Immature natural killer cell (primary cell): ENCODE results near the gene RYR1. TPM values are rescaled to one million over a fixed set of nuclear protein-coding genes. Genes with fewer than 3 reads are reported as not detected.
A peak's percentile ranks its signal among the peaks of the same experiment; 100 is the strongest.
"Not testable (repeated sequence)": the region's sequence is repeated elsewhere in the genome, so short reads cannot be mapped to it uniquely, and the experiment has no call there.

Experiments
- DNase-seq, 3 donors: peaks; one replicate each; pipeline ENCODE4 v3.0.0; 2022; ENCODE audit warnings: mixed read lengths in 1 of 3
- H3K27ac Mint-ChIP-seq, 6 donors: one replicate each; pipeline ENCODE4 v1.8.0; 2020; ENCODE audit warnings: mixed read lengths in 6 of 6, mild to moderate bottlenecking in 5 of 6, inconsistent platforms in 4 of 6, moderate library complexity in 3 of 6
- H3K27me3 Mint-ChIP-seq, 3 donors: one replicate each; pipeline ENCODE4 v1.8.0; 2020 to 2021; ENCODE audit warnings: low read depth in 3 of 3, mild to moderate bottlenecking in 3 of 3, mixed read lengths in 3 of 3, moderate library complexity in 3 of 3, inconsistent platforms in 1 of 3
- H3K36me3 Mint-ChIP-seq, 3 donors: one replicate each; pipeline ENCODE4 v1.8.0; 2020; ENCODE audit warnings: mixed read lengths in 3 of 3, inconsistent platforms in 2 of 3, mild to moderate bottlenecking in 2 of 3
- H3K4me1 Mint-ChIP-seq, 2 donors: one replicate each; pipeline ENCODE4 v1.8.0; 2020; ENCODE audit warnings: inconsistent platforms in 2 of 2, mild to moderate bottlenecking in 2 of 2, mixed read lengths in 2 of 2, moderate library complexity in 1 of 2
- H3K4me3 Mint-ChIP-seq, 5 donors: one replicate each; pipeline ENCODE4 v1.8.0; 2020; ENCODE audit warnings: mild to moderate bottlenecking in 5 of 5, mixed read lengths in 5 of 5, inconsistent platforms in 3 of 5, moderate library complexity in 3 of 5
- H3K9me3 Mint-ChIP-seq, 6 donors: one replicate each; pipeline ENCODE4 v1.8.0; 2020; ENCODE audit warnings: mild to moderate bottlenecking in 6 of 6, mixed read lengths in 6 of 6, inconsistent platforms in 4 of 6, moderate library complexity in 3 of 6
- polyA plus RNA-seq, 3 donors: library from polyadenylated mRNA; unstranded; fragments of 300-500 nt; fragmentation: Illumina TruSeq; gene quantifications; one replicate each; pipeline ENCODE4 v1.2.3, GENCODE V29; 2021

The RYR1 gene
- polyA plus RNA-seq, 3 donors from 2014 or later: 0.04 TPM; not detected in 2

- Mint-ChIP-seq H3K9me3 (no peaks in the 10 kb centered on the region), H3K36me3 (no peaks in the 10 kb centered on the region), H3K27ac (no peak overlapping the region), H3K27me3 (peaks cover 2 to 10% (median 6%) of the 10 kb centered on the region in 3 donors), H3K4me1 (peaks cover 0 to 1% of the 10 kb centered on the region in 2 donors), H3K4me3 (no peak overlapping the region)
- DNase-seq: no peak
Measured at GRCh38 chr19:38515896-38516295, 82.4 kb downstream of the RYR1 start.

- Mint-ChIP-seq H3K27ac (no peak overlapping the region), H3K27me3 (peaks cover 2 to 8% (median 2%) of the 10 kb centered on the region in 3 donors), H3K9me3 (no peaks in the 10 kb centered on the region), H3K4me1 (peaks cover 0 to 1% of the 10 kb centered on the region in 2 donors), H3K4me3 (no peak overlapping the region), H3K36me3 (no peaks in the 10 kb centered on the region)
- DNase-seq: no peak
Measured at GRCh38 chr19:38516802-38517201, 83.3 kb downstream of the RYR1 start.

GRCh38 chr19:38517321-38517720 lies 83.8 kb downstream of the RYR1 start:
- Mint-ChIP-seq H3K9me3 (no peaks in the 10 kb centered on the region), H3K4me1 (peaks cover 0 to 1% of the 10 kb centered on the region in 2 donors), H3K27me3 (peaks cover 2 to 8% (median 2%) of the 10 kb centered on the region in 3 donors), H3K27ac (no peak overlapping the region), H3K36me3 (no peaks in the 10 kb centered on the region), H3K4me3 (no peak overlapping the region)
- DNase-seq: no peak

- not testable (repeated sequence) for H3K27me3 Mint-ChIP-seq, H3K9me3 Mint-ChIP-seq
Measured at GRCh38 chr19:38517980-38518379, 84.5 kb downstream of the RYR1 start.

GRCh38 chr19:38519168-38519567 lies 85.7 kb downstream of the RYR1 start:
- Mint-ChIP-seq H3K27me3 (peaks cover 2 to 8% (median 2%) of the 10 kb centered on the region in 3 donors), H3K4me1 (peaks cover 0 to 1% of the 10 kb centered on the region in 2 donors), H3K4me3 (no peak overlapping the region), H3K36me3 (no peaks in the 10 kb centered on the region), H3K27ac (no peak overlapping the region), H3K9me3 (no peaks in the 10 kb centered on the region)
- no peak for DNase-seq

More at GRCh38 chr19:38517980-38518379, 84.5 kb downstream of the RYR1 start:
- not testable (repeated sequence) for DNase-seq, H3K36me3 Mint-ChIP-seq, H3K4me3 Mint-ChIP-seq, H3K4me1 Mint-ChIP-seq, H3K27ac Mint-ChIP-seq

GRCh38 chr19:38519988-38520387 lies 86.5 kb downstream of the RYR1 start:
- Mint-ChIP-seq H3K4me1 (peaks cover 0 to under 1% of the 10 kb centered on the region in 2 donors), H3K4me3 (no peak overlapping the region), H3K27me3 (peaks cover 2 to 4% (median 3%) of the 10 kb centered on the region in 3 donors), H3K9me3 (no peaks in the 10 kb centered on the region), H3K36me3 (no peaks in the 10 kb centered on the region), H3K27ac (no peak overlapping the region)
- no peak for DNase-seq

- H3K9me3 Mint-ChIP-seq: peaks cover 0 to 2% (median 0%) of the 10 kb centered on the region in 6 donors
- H3K4me1 Mint-ChIP-seq: no peaks in the 10 kb centered on the region
- no peak overlapping the region for H3K4me3 Mint-ChIP-seq
- no peak overlapping the region for H3K27ac Mint-ChIP-seq
- no peaks in the 10 kb centered on the region for H3K36me3 Mint-ChIP-seq
- no peak for DNase-seq
- peaks cover under 1 to 6% (median 3%) of the 10 kb centered on the region in 3 donors for H3K27me3 Mint-ChIP-seq
Measured at GRCh38 chr19:38522915-38523314, 89.4 kb downstream of the RYR1 start.

GRCh38 chr19:38523319-38523718 lies 89.8 kb downstream of the RYR1 start:
- DNase-seq: no peak
- no peak overlapping the region for H3K27ac Mint-ChIP-seq
- peaks cover 0 to 6% (median 3%) of the 10 kb centered on the region in 3 donors for H3K27me3 Mint-ChIP-seq
- no peaks in the 10 kb centered on the region for H3K36me3 Mint-ChIP-seq
- H3K9me3 Mint-ChIP-seq: peaks cover 0 to 2% (median 0%) of the 10 kb centered on the region in 6 donors
- H3K4me3 Mint-ChIP-seq: no peak overlapping the region
- no peaks in the 10 kb centered on the region for H3K4me1 Mint-ChIP-seq

GRCh38 chr19:38524369-38524768 lies 90.9 kb downstream of the RYR1 start:
- DNase-seq: no peak
- Mint-ChIP-seq H3K27me3 (peaks cover 0 to 6% (median 3%) of the 10 kb centered on the region in 3 donors), H3K36me3 (no peaks in the 10 kb centered on the region), H3K27ac (peak overlapping the region in 2 of 6 donors; percentile 1 to 43), H3K9me3 (peaks cover 0 to 2% (median 0%) of the 10 kb centered on the region in 6 donors), H3K4me1 (no peaks in the 10 kb centered on the region), H3K4me3 (no peak overlapping the region)

GRCh38 chr19:38524994-38525634 lies 91.6 kb downstream of the RYR1 start:
- Mint-ChIP-seq H3K27ac (peak overlapping the region in 1 of 6 donors; percentile 43), H3K27me3 (peaks cover 0 to 6% (median 1%) of the 10 kb centered on the region in 3 donors), H3K36me3 (no peaks in the 10 kb centered on the region), H3K4me1 (no peaks in the 10 kb centered on the region), H3K4me3 (no peak overlapping the region), H3K9me3 (peaks cover 0 to 2% (median 0%) of the 10 kb centered on the region in 6 donors)
- DNase-seq: no peak

GRCh38 chr19:38526430-38526829 lies 92.9 kb downstream of the RYR1 start:
- Mint-ChIP-seq H3K36me3 (no peaks in the 10 kb centered on the region), H3K4me3 (no peak overlapping the region), H3K4me1 (no peaks in the 10 kb centered on the region), H3K9me3 (peaks cover 0 to 2% (median 0%) of the 10 kb centered on the region in 6 donors), H3K27me3 (peaks cover 0 to 6% (median 5%) of the 10 kb centered on the region in 3 donors), H3K27ac (no peak overlapping the region)
- DNase-seq: no peak

- H3K36me3 Mint-ChIP-seq: no peaks in the 10 kb centered on the region
- peak overlapping the region in 1 of 5 donors; percentile 26 for H3K4me3 Mint-ChIP-seq
- no peak overlapping the region for H3K27ac Mint-ChIP-seq
- H3K4me1 Mint-ChIP-seq: no peaks in the 10 kb centered on the region
- no peak for DNase-seq
- H3K27me3 Mint-ChIP-seq: peaks cover 0 to 6% (median 5%) of the 10 kb centered on the region in 3 donors
- H3K9me3 Mint-ChIP-seq: peaks cover 0 to 2% (median 0%) of the 10 kb centered on the region in 6 donors
Measured at GRCh38 chr19:38527466-38528136, 94.1 kb downstream of the RYR1 start.

GRCh38 chr19:38528213-38528755 lies 94.8 kb downstream of the RYR1 start:
- Mint-ChIP-seq H3K27me3 (peaks cover 5 to 7% (median 5%) of the 10 kb centered on the region in 3 donors), H3K4me3 (peak overlapping the region in 1 of 5 donors; percentile 26), H3K4me1 (no peaks in the 10 kb centered on the region), H3K27ac (no peak overlapping the region), H3K36me3 (no peaks in the 10 kb centered on the region), H3K9me3 (peaks cover 0 to 2% (median 0%) of the 10 kb centered on the region in 6 donors)
- no peak for DNase-seq

- no peaks in the 10 kb centered on the region for H3K4me1 Mint-ChIP-seq
- no peak overlapping the region for H3K27ac Mint-ChIP-seq
- H3K4me3 Mint-ChIP-seq: no peak overlapping the region
- H3K36me3 Mint-ChIP-seq: no peaks in the 10 kb centered on the region
- no peak for DNase-seq
- peaks cover 0 to 4% (median 0%) of the 10 kb centered on the region in 6 donors for H3K9me3 Mint-ChIP-seq
- H3K27me3 Mint-ChIP-seq: peaks cover 5 to 12% (median 7%) of the 10 kb centered on the region in 3 donors
Measured at GRCh38 chr19:38528931-38529330, 95.4 kb downstream of the RYR1 start.
